Measurements from ENCODE around the gene HERC2.

GRCh38 chr15:28075573-28075972 is 246.4 kb downstream of the HERC2 start:
- TF ChIP-seq ZFP82 (CRISPR knock-in tag; IDR thresholded peaks at IDR 0.05; ENCODE audit: borderline replicate concordance): no peak
- TF ChIP-seq BHLHE40 (IDR thresholded peaks at IDR 0.05; ENCODE audit: low read length): no peak

All from HepG2 (cell line).